ELF-1 (cell line): ENCODE results near the gene EOLA2.
"Not testable (repeated sequence)": the region's sequence is repeated elsewhere in the genome, so short reads cannot be mapped to it uniquely, and the experiment has no call there.

Source experiments
- DNase-seq: peaks from one replicate; pipeline ENCODE4 v3.0.0-alpha.2; 2016; ENCODE audit warnings: low read depth, low spot score

Gene EOLA2

GRCh38 chrX:149933547-149933946, 4.7 kb downstream of the EOLA2 start:
- DNase-seq, result peak; percentile 58

- not testable (repeated sequence) for DNase-seq
Measured at GRCh38 chrX:149932970-149933369, 5.3 kb downstream of the EOLA2 start.

- not testable (repeated sequence) for DNase-seq
Measured at GRCh38 chrX:149932150-149932549, 6.1 kb downstream of the EOLA2 start.

GRCh38 chrX:149931355-149931754, 6.9 kb downstream of the EOLA2 start:
- not testable (repeated sequence) for DNase-seq

GRCh38 chrX:149929400-149929799, 8.9 kb downstream of the EOLA2 start, which contains the start of gene HSFX4:
TSS of gene HSFX4 (plus strand) at chrX:149929573. CDS start at chrX:149929645, 72 bp downstream.
- not testable (repeated sequence) for DNase-seq

GRCh38 chrX:149928635-149929034, 9.7 kb downstream of the EOLA2 start:
- not testable (repeated sequence) for DNase-seq

- DNase-seq, result not testable (repeated sequence)
Measured at GRCh38 chrX:149927964-149928258, 10.4 kb downstream of the EOLA2 start.

GRCh38 chrX:149927245-149927963, 10.9 kb downstream of the EOLA2 start:
- DNase-seq, result not testable (repeated sequence)

- DNase-seq, result not testable (repeated sequence)
Measured at GRCh38 chrX:149924434-149924833, 13.9 kb downstream of the EOLA2 start.

- not testable (repeated sequence) for DNase-seq
Measured at GRCh38 chrX:149923836-149924235, 14.5 kb downstream of the EOLA2 start.

- DNase-seq, result peak; percentile 33
Measured at GRCh38 chrX:149916745-149917392, 21.4 kb downstream of the EOLA2 start.

GRCh38 chrX:149910178-149910695, 28.1 kb downstream of the EOLA2 start:
- DNase-seq, result peak; percentile 33

- DNase-seq, result peak; percentile 22
Measured at GRCh38 chrX:149909324-149910177, 28.7 kb downstream of the EOLA2 start.

GRCh38 chrX:149908727-149909126, 29.6 kb downstream of the EOLA2 start:
- DNase-seq, result no peak

- DNase-seq, result no peak
Measured at GRCh38 chrX:149908308-149908707, 30.0 kb downstream of the EOLA2 start.

GRCh38 chrX:149903889-149904748, 34.2 kb downstream of the EOLA2 start:
- peak; percentile 44 for DNase-seq

GRCh38 chrX:149898554-149898953, 39.7 kb downstream of the EOLA2 start:
- DNase-seq, result no peak

GRCh38 chrX:149890828-149891227, 47.5 kb downstream of the EOLA2 start:
- not testable (repeated sequence) for DNase-seq
